Measurements from ENCODE around the gene OR10P1. TPM values are rescaled to one million over a fixed set of nuclear protein-coding genes. Genes with fewer than 3 reads are reported as not detected.

The OR10P1 gene
- total RNA-seq, 1 donor from 2014 or later = not detected

GRCh38 chr12:55681142-55682077 lies 44.7 kb downstream of the OR10P1 start:
- Histone ChIP-seq H3K36me3 (peaks cover 9% of the 10 kb centered on the region), H3K9me3 (replicated peaks) (no peaks in the 10 kb centered on the region), H3K4me1 (peaks cover 24% of the 10 kb centered on the region), H3K27me3 (ENCODE audit: low read depth) (no peaks in the 10 kb centered on the region), H3K27ac (replicated peaks) (peak overlapping the region; percentile 82), H3K4me3 (peak overlapping the region; percentile 62)
- TF ChIP-seq CTCF (IDR thresholded peaks at IDR 0.05; ENCODE audit: borderline replicate concordance) = peak; percentile 43
- intact Hi-C loops (cut with micrococcal nuclease) = no loop called here
- DNase-seq = peak; percentile 54

- no peaks in the 10 kb centered on the region for H3K27me3 ChIP-seq (ENCODE audit: low read depth)
- TF ChIP-seq CTCF (IDR thresholded peaks at IDR 0.05; ENCODE audit: borderline replicate concordance) = no peak
- H3K9me3 ChIP-seq (replicated peaks) = no peaks in the 10 kb centered on the region
- peak overlapping the region; percentile 82 for H3K27ac ChIP-seq (replicated peaks)
- no peak for DNase-seq
- H3K4me3 ChIP-seq = peak overlapping the region; percentile 62
- intact Hi-C loops (cut with micrococcal nuclease) = no loop called here
- H3K4me1 ChIP-seq = peaks cover 24% of the 10 kb centered on the region
- H3K36me3 ChIP-seq = peaks cover 12% of the 10 kb centered on the region
Observed at GRCh38 chr12:55682087-55682796, 45.5 kb downstream of the OR10P1 start.

- no peak for DNase-seq
- peaks cover 22% of the 10 kb centered on the region for H3K36me3 ChIP-seq
- peaks cover 24% of the 10 kb centered on the region for H3K4me1 ChIP-seq
- H3K4me3 ChIP-seq = no peak overlapping the region
- no peaks in the 10 kb centered on the region for H3K9me3 ChIP-seq (replicated peaks)
- no peaks in the 10 kb centered on the region for H3K27me3 ChIP-seq (ENCODE audit: low read depth)
- H3K27ac ChIP-seq (replicated peaks) = no peak overlapping the region
- intact Hi-C loops (cut with micrococcal nuclease) = no loop called here
- TF ChIP-seq CTCF (IDR thresholded peaks at IDR 0.05; ENCODE audit: borderline replicate concordance) = no peak
Observed at GRCh38 chr12:55683676-55684075, 47.0 kb downstream of the OR10P1 start.

- TF ChIP-seq CTCF (IDR thresholded peaks at IDR 0.05; ENCODE audit: borderline replicate concordance) = no peak
- Histone ChIP-seq H3K36me3 (peaks cover 29% of the 10 kb centered on the region), H3K4me3 (no peak overlapping the region), H3K9me3 (replicated peaks) (no peaks in the 10 kb centered on the region), H3K27me3 (ENCODE audit: low read depth) (no peaks in the 10 kb centered on the region), H3K4me1 (peaks cover 24% of the 10 kb centered on the region), H3K27ac (replicated peaks) (no peak overlapping the region)
- no peak for DNase-seq
- intact Hi-C loops (cut with micrococcal nuclease) = no loop called here
Observed at GRCh38 chr12:55684761-55685370, 48.2 kb downstream of the OR10P1 start.

GRCh38 chr12:55685671-55686070 lies 49.0 kb downstream of the OR10P1 start:
- H3K36me3 ChIP-seq = peaks cover 29% of the 10 kb centered on the region
- intact Hi-C loops (cut with micrococcal nuclease) = no loop called here

More at GRCh38 chr12:55685671-55686070, 49.0 kb downstream of the OR10P1 start:
- no peak for DNase-seq
- Histone ChIP-seq H3K27me3 (ENCODE audit: low read depth) (no peaks in the 10 kb centered on the region), H3K4me1 (peaks cover 24% of the 10 kb centered on the region), H3K27ac (replicated peaks) (no peak overlapping the region), H3K9me3 (replicated peaks) (no peaks in the 10 kb centered on the region), H3K4me3 (no peak overlapping the region)
- TF ChIP-seq CTCF (IDR thresholded peaks at IDR 0.05; ENCODE audit: borderline replicate concordance) = no peak
